ENCODE data around the gene BCL2L13. TPM values are rescaled to one million over a fixed set of nuclear protein-coding genes. Genes with fewer than 3 reads are reported as not detected.

Gene BCL2L13
- total and polyA plus RNA-seq, 8 donors = 13.7 to 74.1 (median 30.6) TPM

DNA sequence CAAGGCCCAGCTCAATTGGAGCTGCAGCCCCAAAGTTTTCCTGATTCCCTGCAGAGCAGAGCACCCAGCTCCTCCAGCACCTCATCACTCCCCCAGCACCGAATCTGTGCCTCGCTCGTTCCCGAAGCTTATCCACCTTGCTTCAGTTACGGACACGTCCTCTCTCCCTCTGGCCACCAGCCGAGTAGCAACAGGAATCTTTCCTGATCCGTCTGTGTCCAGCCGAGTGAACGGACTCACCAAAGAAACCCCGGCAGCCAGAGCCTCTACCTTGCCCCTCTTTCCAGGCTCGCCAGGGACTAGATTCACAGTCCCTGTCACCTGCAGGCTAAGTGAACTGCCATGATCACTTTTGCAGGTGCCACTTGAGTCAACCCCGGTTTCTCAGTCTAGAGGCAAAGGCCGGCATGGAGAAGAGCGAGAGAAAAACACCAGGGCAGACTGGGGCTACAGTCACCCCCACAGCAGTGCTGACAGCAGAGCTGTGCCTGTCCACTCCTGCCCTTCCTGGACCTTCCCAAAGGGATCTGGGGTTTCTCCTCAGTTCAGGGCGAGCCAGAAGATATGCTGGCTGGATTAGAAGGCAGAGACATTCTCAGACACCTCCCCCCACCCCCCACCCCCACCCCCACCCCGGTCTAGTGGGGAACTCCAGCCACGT lies 103.4 kb downstream of the BCL2L13 start:
- no peak overlapping the region for H3K4me3 ChIP-seq
- H3K36me3 ChIP-seq = peaks cover 0 to 37% (median 31%) of the 10 kb centered on the region in 4 donors
- no peak for TF ChIP-seq EP300 (IDR thresholded peaks at IDR 0.05)
- no peak for TF ChIP-seq POLR2A (IDR thresholded peaks at IDR 0.05)
- no peak for TF ChIP-seq POLR2AphosphoS5 (IDR thresholded peaks at IDR 0.05)
- TF ChIP-seq, protein P1, sequence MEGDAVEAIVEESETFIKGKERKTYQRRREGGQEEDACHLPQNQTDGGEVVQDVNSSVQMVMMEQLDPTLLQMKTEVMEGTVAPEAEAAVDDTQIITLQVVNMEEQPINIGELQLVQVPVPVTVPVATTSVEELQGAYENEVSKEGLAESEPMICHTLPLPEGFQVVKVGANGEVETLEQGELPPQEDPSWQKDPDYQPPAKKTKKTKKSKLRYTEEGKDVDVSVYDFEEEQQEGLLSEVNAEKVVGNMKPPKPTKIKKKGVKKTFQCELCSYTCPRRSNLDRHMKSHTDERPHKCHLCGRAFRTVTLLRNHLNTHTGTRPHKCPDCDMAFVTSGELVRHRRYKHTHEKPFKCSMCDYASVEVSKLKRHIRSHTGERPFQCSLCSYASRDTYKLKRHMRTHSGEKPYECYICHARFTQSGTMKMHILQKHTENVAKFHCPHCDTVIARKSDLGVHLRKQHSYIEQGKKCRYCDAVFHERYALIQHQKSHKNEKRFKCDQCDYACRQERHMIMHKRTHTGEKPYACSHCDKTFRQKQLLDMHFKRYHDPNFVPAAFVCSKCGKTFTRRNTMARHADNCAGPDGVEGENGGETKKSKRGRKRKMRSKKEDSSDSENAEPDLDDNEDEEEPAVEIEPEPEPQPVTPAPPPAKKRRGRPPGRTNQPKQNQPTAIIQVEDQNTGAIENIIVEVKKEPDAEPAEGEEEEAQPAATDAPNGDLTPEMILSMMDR (IDR thresholded peaks at IDR 0.05) = no peak
- no peaks in the 10 kb centered on the region for H3K9me3 ChIP-seq
- DNase-seq = no peak
- H3K27ac ChIP-seq = no peak overlapping the region
- H3K4me1 ChIP-seq = peaks cover 0 to 19% (median 10%) of the 10 kb centered on the region in 4 donors
- intact Hi-C loops (cut with DNase I; ENCODE audit: low total_unique reads) = loop anchor here (10.0 kb wide), 1 partner anchor 187 kb away; no protein-coding TSS in a partner anchor
- WGBS, 5 donors = 70 to 81% (median 73%) methylated on average over 16 to 18 of the region's 18 CpGs
- H3K27me3 ChIP-seq = no peaks in the 10 kb centered on the region

DNA sequence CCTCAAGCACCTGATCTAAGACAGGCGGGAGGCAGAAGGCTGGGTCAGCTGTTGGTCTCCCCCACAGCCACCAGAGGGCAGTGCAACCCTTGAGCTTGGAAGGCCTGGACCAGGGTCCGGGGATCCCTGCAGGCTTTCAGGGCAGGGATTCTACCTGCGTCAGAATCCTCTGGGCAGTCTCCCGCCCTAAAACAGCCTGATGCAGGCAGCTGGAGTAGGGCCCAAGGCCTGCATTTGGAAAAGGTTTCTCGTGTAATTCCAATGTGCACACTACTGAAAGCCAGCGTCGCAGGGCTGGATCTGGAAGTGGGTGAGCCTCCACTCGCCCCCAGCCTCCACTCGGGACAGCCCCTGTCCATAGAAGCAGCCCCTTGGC lies 104.0 kb downstream of the BCL2L13 start:
- DNase-seq = peak; percentile 62 to 86
- H3K27me3 ChIP-seq = no peaks in the 10 kb centered on the region
- H3K9me3 ChIP-seq = no peaks in the 10 kb centered on the region
- peaks cover 0 to 32% (median 26%) of the 10 kb centered on the region in 4 donors for H3K36me3 ChIP-seq
- intact Hi-C loops (cut with DNase I; ENCODE audit: low total_unique reads) = loop anchor here (10.0 kb wide), 1 partner anchor 188 kb away; no protein-coding TSS in a partner anchor
- TF ChIP-seq POLR2A (IDR thresholded peaks at IDR 0.05) (no peak), EP300 (IDR thresholded peaks at IDR 0.05) (no peak), POLR2AphosphoS5 (IDR thresholded peaks at IDR 0.05) (no peak)
- TF ChIP-seq, protein P1 (IDR thresholded peaks at IDR 0.05) = peak in 5 of 7 experiments; percentile 53 to 80 (median 76)
- 49 to 57% (median 53%) methylated on average over 5 to 9 of the region's 9 CpGs for WGBS, 5 donors
- no peak overlapping the region for H3K4me3 ChIP-seq
- no peak overlapping the region for H3K27ac ChIP-seq
- peaks cover 0 to 19% (median 10%) of the 10 kb centered on the region in 4 donors for H3K4me1 ChIP-seq

DNA sequence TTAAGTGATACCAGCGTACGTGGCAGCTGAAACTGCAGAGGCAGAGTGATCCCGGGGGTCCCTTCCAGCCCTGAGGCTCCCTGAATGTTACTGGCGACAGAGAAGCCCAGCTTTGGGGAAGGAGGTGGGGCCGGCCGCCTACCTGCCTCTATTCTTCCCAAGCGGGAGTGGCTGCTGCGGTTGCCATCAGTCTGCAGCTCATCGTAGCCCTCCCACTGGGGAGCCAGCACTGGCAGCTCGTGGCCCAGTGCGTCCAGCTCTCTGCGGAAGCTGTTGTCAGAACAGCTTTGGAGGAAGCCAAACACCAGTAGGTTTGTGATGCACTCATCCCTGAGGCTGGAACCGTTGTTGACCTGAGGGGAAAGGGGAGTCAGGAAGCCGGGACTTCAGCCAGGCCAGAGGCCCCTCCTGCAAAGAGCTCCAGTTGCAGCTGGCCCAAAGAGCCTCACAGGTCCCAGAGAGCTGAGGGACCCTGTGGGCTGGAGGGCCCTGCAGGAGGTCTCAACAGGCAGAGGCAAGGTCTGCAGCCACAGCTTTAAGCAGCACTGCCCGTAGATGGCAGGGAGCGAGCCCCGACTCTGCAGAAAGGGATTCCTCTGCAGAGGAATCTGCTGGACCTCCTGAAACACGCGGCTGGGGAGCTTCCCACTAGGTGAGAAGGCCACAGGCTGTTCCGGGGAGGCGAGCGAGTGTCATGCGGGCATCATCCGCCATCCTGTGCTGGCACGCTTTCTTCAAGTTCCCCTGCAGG lies 105.3 kb downstream of the BCL2L13 start:
- no peaks in the 10 kb centered on the region for H3K9me3 ChIP-seq
- no peak for DNase-seq
- WGBS, 5 donors = 60 to 83% (median 75%) methylated on average over 22 to 25 of the region's 25 CpGs
- intact Hi-C loops (cut with DNase I; ENCODE audit: low total_unique reads) = loop anchor here (10.0 kb wide), 1 partner anchor 189 kb away; no protein-coding TSS in a partner anchor
- H3K4me1 ChIP-seq = peaks cover 0 to 19% (median 10%) of the 10 kb centered on the region in 4 donors
- H3K4me3 ChIP-seq = no peak overlapping the region
- TF ChIP-seq EP300 (IDR thresholded peaks at IDR 0.05) (no peak), POLR2A (IDR thresholded peaks at IDR 0.05) (no peak), POLR2AphosphoS5 (IDR thresholded peaks at IDR 0.05) (no peak)
- TF ChIP-seq, protein P1 (IDR thresholded peaks at IDR 0.05) = no peak
- no peaks in the 10 kb centered on the region for H3K27me3 ChIP-seq
- no peak overlapping the region for H3K27ac ChIP-seq
- H3K36me3 ChIP-seq = peaks cover 0 to 24% (median 17%) of the 10 kb centered on the region in 4 donors

DNA sequence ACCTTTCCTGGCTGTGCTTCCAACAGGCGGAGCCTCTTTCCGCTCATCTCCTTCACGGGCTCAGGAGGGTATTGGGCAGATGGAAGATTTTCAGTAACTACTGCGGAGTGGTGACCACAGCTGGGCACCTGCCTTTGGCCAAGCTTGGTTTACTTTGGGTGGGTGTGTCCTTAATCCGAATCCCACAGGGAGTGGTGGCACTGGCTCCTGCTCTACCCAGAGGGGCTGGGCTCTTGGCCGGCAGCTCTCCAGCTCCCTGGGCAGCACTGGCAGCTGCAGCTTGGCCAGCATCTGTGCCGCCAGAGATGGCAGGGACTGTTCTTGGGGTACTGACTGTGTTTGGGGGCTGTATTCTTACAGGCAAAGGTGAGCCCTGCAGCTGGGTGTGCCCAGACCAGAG lies 105.9 kb downstream of the BCL2L13 start:
- peak in 1 of 2 donors; percentile 47 for DNase-seq
- no peaks in the 10 kb centered on the region for H3K27me3 ChIP-seq
- no peak for TF ChIP-seq POLR2AphosphoS5 (IDR thresholded peaks at IDR 0.05)
- TF ChIP-seq POLR2A (IDR thresholded peaks at IDR 0.05) = no peak
- no peak for TF ChIP-seq EP300 (IDR thresholded peaks at IDR 0.05)
- TF ChIP-seq, protein P1 (IDR thresholded peaks at IDR 0.05) = no peak
- intact Hi-C loops (cut with DNase I; ENCODE audit: low total_unique reads) = loop anchor here (10.0 kb wide), 1 partner anchor 190 kb away; no protein-coding TSS in a partner anchor
- peaks cover 0 to 19% (median 13%) of the 10 kb centered on the region in 4 donors for H3K36me3 ChIP-seq
- no peaks in the 10 kb centered on the region for H3K9me3 ChIP-seq
- H3K27ac ChIP-seq = no peak overlapping the region
- 41 to 66% (median 57%) methylated on average over 7 of the region's 7 CpGs for WGBS, 5 donors
- H3K4me1 ChIP-seq = peaks cover 0 to 19% (median 10%) of the 10 kb centered on the region in 4 donors
- no peak overlapping the region for H3K4me3 ChIP-seq

Data from stomach (tissue), 9 donors.